ENCODE measurements around the gene COL5A1. TPM values are rescaled to one million over a fixed set of nuclear protein-coding genes. Genes with fewer than 3 reads are reported as not detected.

The COL5A1 gene
- total and polyA plus RNA-seq, 2 experiments from 2014 or later = 211 to 812 TPM

DNA sequence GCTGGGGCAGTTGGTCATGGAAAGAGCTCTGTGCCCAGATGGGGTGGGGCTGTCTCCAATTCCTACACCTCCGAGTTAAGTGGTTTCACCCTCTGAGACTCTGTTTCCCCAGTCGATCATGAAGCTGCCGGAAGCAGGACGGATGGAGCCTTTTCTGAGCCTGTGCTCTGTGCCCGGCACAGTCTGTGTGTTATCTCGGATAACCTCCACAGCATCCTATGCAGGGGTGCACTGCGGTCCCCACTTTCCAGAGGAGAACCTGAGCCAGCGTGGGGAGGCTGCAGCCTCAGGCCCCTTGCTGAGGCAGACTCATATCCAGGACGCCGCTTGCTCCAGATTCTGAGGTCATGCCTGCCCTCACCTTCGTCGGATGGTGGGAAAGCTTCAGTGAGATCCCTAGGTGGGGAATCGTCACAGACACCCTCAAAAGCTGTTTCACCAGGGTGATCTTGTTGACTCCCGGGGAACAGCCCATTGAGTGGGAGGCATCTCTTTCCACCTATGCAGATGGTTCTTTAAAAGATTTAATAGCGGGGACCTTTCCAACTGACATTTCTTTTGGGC, 6.9 kb upstream of the COL5A1 start:
- H2AFZ ChIP-seq = no peak overlapping the region
- no peak overlapping the region for H3K27ac ChIP-seq
- no peaks in the 10 kb centered on the region for H3K9me3 ChIP-seq (ENCODE audit: low read depth)
- no peak overlapping the region for H3K4me2 ChIP-seq (ENCODE audit: unreplicated experiment)
- no peaks in the 10 kb centered on the region for H3K27me3 ChIP-seq (replicated peaks; ENCODE audit: insufficient read depth)
- H3K4me3 ChIP-seq = no peak overlapping the region
- no peaks in the 10 kb centered on the region for H3K36me3 ChIP-seq (ENCODE audit: low read depth)
- H3K9ac ChIP-seq = no peak overlapping the region
- no peaks in the 10 kb centered on the region for H3K9me2 ChIP-seq (ENCODE audit: insufficient read depth)
- no peaks in the 10 kb centered on the region for H4K20me1 ChIP-seq (ENCODE audit: insufficient read depth)
- H3F3A ChIP-seq (ENCODE audit: insufficient read depth) = peaks cover 1% of the 10 kb centered on the region; the same call in 1 of the 2 replicates
- in situ Hi-C loops (cut with MboI) = no loop called here
- no peaks in the 10 kb centered on the region for H3K79me2 ChIP-seq (ENCODE audit: insufficient read depth)
- TF ChIP-seq EZH2 (IDR thresholded peaks at IDR 0.05; ENCODE audit: insufficient read depth, poor library complexity, severe bottlenecking) (no peak), EZH2phosphoT487 (IDR thresholded peaks at IDR 0.05; ENCODE audit: insufficient read depth, low read depth) (no peak)
- WGBS, 2 experiments (ENCODE audit: low coverage in 1 of 2, low lambda C conversion rate in 2 of 2, missing lambda C conversion rate in 2 of 2) = 94% methylated on average over 15 of the region's 15 CpGs
- no peaks in the 10 kb centered on the region for H3K4me1 ChIP-seq (ENCODE audit: insufficient read depth)
- DNase-seq = no peak

DNA sequence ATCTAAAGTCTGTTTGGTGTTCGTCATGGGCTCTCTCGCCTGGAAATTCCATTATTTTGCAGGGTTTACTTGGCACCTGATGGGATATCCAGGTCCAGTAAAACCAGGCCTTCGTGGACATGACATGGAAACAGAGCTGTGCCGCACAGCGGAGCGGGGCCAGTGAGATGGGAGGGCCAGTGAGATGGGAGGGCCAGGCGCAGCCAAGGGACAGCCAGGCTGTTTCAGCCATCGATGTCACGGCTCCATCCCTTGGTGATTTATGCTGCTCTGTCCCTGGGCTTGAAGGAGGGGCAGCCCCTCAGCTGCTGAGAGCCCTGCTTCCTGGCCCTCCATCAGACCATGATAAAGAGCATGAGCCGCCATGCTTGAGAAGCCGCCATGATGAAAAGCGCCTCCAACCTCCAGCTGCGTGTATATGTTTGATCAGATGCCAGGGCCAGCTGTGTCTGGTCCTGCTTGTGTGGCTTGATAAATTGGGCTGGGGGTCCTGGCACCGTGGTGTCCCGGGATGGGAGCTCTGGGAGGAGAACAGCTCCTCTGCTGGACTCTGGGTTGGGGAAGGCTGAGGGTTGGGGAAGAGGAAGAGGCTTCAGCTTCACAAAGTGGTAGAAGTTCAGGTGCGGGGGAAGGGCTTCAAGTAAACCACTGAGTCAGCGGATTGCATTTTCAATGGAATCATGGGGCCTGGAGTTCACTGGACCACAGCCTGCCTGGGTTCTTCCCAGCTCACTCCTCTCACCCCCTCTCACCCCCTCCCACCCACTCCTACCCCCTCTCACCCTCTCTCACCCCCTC, 6.1 kb upstream of the COL5A1 start:
- TF ChIP-seq EZH2 (IDR thresholded peaks at IDR 0.05; ENCODE audit: insufficient read depth, poor library complexity, severe bottlenecking) (no peak), EZH2phosphoT487 (IDR thresholded peaks at IDR 0.05; ENCODE audit: insufficient read depth, low read depth) (no peak)
- Histone ChIP-seq H3K27ac (no peak overlapping the region), H3K27me3 (replicated peaks; ENCODE audit: insufficient read depth) (no peaks in the 10 kb centered on the region), H3K4me2 (ENCODE audit: unreplicated experiment) (no peak overlapping the region), H3K9me2 (ENCODE audit: insufficient read depth) (no peaks in the 10 kb centered on the region), H3K4me3 (no peak overlapping the region), H3K36me3 (ENCODE audit: low read depth) (no peaks in the 10 kb centered on the region), H3K79me2 (ENCODE audit: insufficient read depth) (no peaks in the 10 kb centered on the region), H4K20me1 (ENCODE audit: insufficient read depth) (no peaks in the 10 kb centered on the region), H3K9ac (no peak overlapping the region), H2AFZ (no peak overlapping the region), H3K4me1 (ENCODE audit: insufficient read depth) (peaks cover 2% of the 10 kb centered on the region; the same call in 1 of the 2 replicates), H3K9me3 (ENCODE audit: low read depth) (no peaks in the 10 kb centered on the region), H3F3A (ENCODE audit: insufficient read depth) (peaks cover 6% of the 10 kb centered on the region; the same call in 1 of the 2 replicates)
- WGBS, 2 experiments (ENCODE audit: low coverage in 1 of 2, low lambda C conversion rate in 2 of 2, missing lambda C conversion rate in 2 of 2) = 92% methylated on average over 17 of the region's 17 CpGs
- no peak for DNase-seq
- in situ Hi-C loops (cut with MboI) = no loop called here

DNA sequence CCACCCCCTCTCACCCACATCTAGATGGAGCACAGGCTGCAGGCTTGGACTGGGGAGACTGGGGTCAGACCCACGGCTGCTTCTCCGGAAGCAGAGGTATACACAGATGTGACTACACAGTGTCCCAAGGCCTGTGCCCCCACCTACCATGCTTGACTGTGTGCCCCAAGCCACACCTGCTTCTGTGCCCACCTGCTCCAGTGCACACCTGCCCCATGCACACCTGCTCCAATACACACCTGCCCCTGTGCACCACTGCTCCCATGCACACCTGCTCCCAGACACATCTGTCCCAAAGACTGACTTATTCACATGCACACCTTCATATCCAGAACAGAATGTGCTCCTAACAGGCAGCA, 5.5 kb upstream of the COL5A1 start:
- in situ Hi-C loops (cut with MboI) = no loop called here
- Histone ChIP-seq H3K9me2 (ENCODE audit: insufficient read depth) (no peaks in the 10 kb centered on the region), H3K4me3 (no peak overlapping the region), H4K20me1 (ENCODE audit: insufficient read depth) (no peaks in the 10 kb centered on the region), H3K27ac (no peak overlapping the region), H3K79me2 (ENCODE audit: insufficient read depth) (no peaks in the 10 kb centered on the region), H3K36me3 (ENCODE audit: low read depth) (no peaks in the 10 kb centered on the region), H3K4me2 (ENCODE audit: unreplicated experiment) (no peak overlapping the region), H3K9ac (no peak overlapping the region), H3K9me3 (ENCODE audit: low read depth) (no peaks in the 10 kb centered on the region), H2AFZ (no peak overlapping the region), H3F3A (ENCODE audit: insufficient read depth) (peaks cover 6% of the 10 kb centered on the region; the same call in 1 of the 2 replicates), H3K4me1 (ENCODE audit: insufficient read depth) (peaks cover 7% of the 10 kb centered on the region; the same call in 1 of the 2 replicates), H3K27me3 (replicated peaks; ENCODE audit: insufficient read depth) (no peaks in the 10 kb centered on the region)
- TF ChIP-seq EZH2phosphoT487 (IDR thresholded peaks at IDR 0.05; ENCODE audit: insufficient read depth, low read depth) = no peak
- no peak for TF ChIP-seq EZH2 (IDR thresholded peaks at IDR 0.05; ENCODE audit: insufficient read depth, poor library complexity, severe bottlenecking)
- 100% methylated on average over 2 of the region's 2 CpGs for WGBS, 2 experiments (ENCODE audit: low coverage in 1 of 2, low lambda C conversion rate in 2 of 2, missing lambda C conversion rate in 2 of 2)
- DNase-seq = no peak

DNA sequence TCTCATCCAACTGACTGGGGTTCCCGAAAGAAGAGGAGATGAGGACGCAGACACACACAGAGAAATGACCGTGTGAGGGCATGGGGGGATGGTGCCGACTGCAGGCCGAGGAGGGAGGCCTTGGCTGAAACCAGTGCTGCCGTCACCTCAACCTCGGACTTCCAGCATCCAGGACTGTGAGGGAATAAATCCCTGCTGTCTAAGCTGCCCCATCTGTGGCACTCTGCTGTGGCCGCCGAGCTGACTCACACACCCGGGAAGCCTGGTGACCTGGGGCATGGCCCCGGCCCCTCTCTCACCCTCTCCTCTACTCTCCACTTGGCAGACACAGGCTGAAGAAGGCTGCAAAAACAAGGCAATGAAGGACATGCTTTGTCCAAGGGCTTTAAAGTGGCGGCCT, 4.4 kb upstream of the COL5A1 start:
- Histone ChIP-seq H4K20me1 (ENCODE audit: insufficient read depth) (no peaks in the 10 kb centered on the region), H3K4me2 (ENCODE audit: unreplicated experiment) (no peak overlapping the region), H3K4me1 (ENCODE audit: insufficient read depth) (peaks cover 7% of the 10 kb centered on the region; the same call in 1 of the 2 replicates), H3K9me2 (ENCODE audit: insufficient read depth) (no peaks in the 10 kb centered on the region), H3K4me3 (no peak overlapping the region), H3K27me3 (replicated peaks; ENCODE audit: insufficient read depth) (no peaks in the 10 kb centered on the region), H3F3A (ENCODE audit: insufficient read depth) (peaks cover 6% of the 10 kb centered on the region; the same call in 1 of the 2 replicates), H3K9me3 (ENCODE audit: low read depth) (no peaks in the 10 kb centered on the region), H3K79me2 (ENCODE audit: insufficient read depth) (peaks cover 4% of the 10 kb centered on the region), H2AFZ (no peak overlapping the region), H3K36me3 (ENCODE audit: low read depth) (no peaks in the 10 kb centered on the region), H3K27ac (no peak overlapping the region), H3K9ac (no peak overlapping the region)
- in situ Hi-C loops (cut with MboI) = no loop called here
- TF ChIP-seq EZH2 (IDR thresholded peaks at IDR 0.05; ENCODE audit: insufficient read depth, poor library complexity, severe bottlenecking) (no peak), EZH2phosphoT487 (IDR thresholded peaks at IDR 0.05; ENCODE audit: insufficient read depth, low read depth) (no peak)
- WGBS, 2 experiments (ENCODE audit: low coverage in 1 of 2, low lambda C conversion rate in 2 of 2, missing lambda C conversion rate in 2 of 2) = 87% methylated on average over 12 of the region's 12 CpGs
- no peak for DNase-seq
